HepG2 (cell line): ENCODE measurements around the gene UBL7. TPM values are rescaled to one million over a fixed set of nuclear protein-coding genes. Genes with fewer than 3 reads are reported as not detected.

ENCODE experiments used
- BORCS8-MEF2B ChIP-seq: sonication (generic); formaldehyde crosslinking; IDR thresholded peaks from 2 replicates; pipeline ENCODE4 v1.8.0; 2022; ENCODE audit warnings: mild to moderate bottlenecking, missing genetic modification reagents
- KLF16 ChIP-seq, 2 experiments: sonication (generic) in 1 of 2; formaldehyde crosslinking in 1 of 2; IDR thresholded peaks; 2 replicates each; pipeline versions ENCODE4 v1.6.1 to v1.8.0; 2016 to 2023; ENCODE audit warnings: missing genetic modification reagents in 2 of 2, missing compliant biosample characterization in 1 of 2
- MED13 ChIP-seq: sonication (generic); formaldehyde crosslinking; IDR thresholded peaks from 2 replicates; pipeline ENCODE4 v1.5.0; 2020; ENCODE audit warnings: missing genetic modification reagents
- MEIS2 ChIP-seq: sonication (generic); formaldehyde crosslinking; IDR thresholded peaks from 2 replicates; pipeline ENCODE4 v1.9.0; 2021; ENCODE audit warnings: mild to moderate bottlenecking, missing genetic modification reagents
- MTF1 ChIP-seq: sonication (generic); formaldehyde crosslinking; IDR thresholded peaks from 2 replicates; pipeline ENCODE4 v1.5.0; 2020; ENCODE audit warnings: missing genetic modification reagents
- NCOR1 ChIP-seq: fragments of 200-600 bp; sonication (generic); IDR thresholded peaks from 2 replicates; pipeline ENCODE4 v1.7.0; 2017; ENCODE audit warnings: antibody characterized with exemption, low read length, borderline replicate concordance
- PCBP1 ChIP-seq: fragments of 200-400 bp; formaldehyde crosslinking; IDR thresholded peaks from 2 replicates; pipeline ENCODE4 v1.6.1; 2017; ENCODE audit warnings: mild to moderate bottlenecking, low read depth, low read length, borderline replicate concordance
- RNF2 ChIP-seq: fragments of 450-650 bp; conservative IDR thresholded peaks from 2 replicates; pipeline ENCODE4 v1.6.1; 2016; ENCODE audit warnings: low read depth
- TEAD2 ChIP-seq: sonication (generic); formaldehyde crosslinking; IDR thresholded peaks from 2 replicates; pipeline ENCODE4 v1.9.0; 2021; ENCODE audit warnings: missing genetic modification reagents
- ZFP82 ChIP-seq: sonication (generic); formaldehyde crosslinking; IDR thresholded peaks from 2 replicates; pipeline ENCODE4 v1.5.1; 2020; ENCODE audit warnings: mild to moderate bottlenecking, missing genetic modification reagents, borderline replicate concordance
- ZMYM2 ChIP-seq: sonication (generic); formaldehyde crosslinking; IDR thresholded peaks from 2 replicates; pipeline ENCODE4 v1.8.0; 2022; ENCODE audit warnings: mild to moderate bottlenecking, missing genetic modification reagents
- ZNF234 ChIP-seq: sonication (generic); formaldehyde crosslinking; conservative IDR thresholded peaks from 2 replicates; pipeline ENCODE4 v1.5.1; 2020; ENCODE audit warnings: mild to moderate bottlenecking, missing genetic modification reagents
- ZNF550 ChIP-seq: sonication (generic); formaldehyde crosslinking; IDR thresholded peaks from 2 replicates; pipeline ENCODE4 v1.4.0; 2020; ENCODE audit warnings: mild to moderate bottlenecking, missing genetic modification reagents, borderline replicate concordance
- ZNF773 ChIP-seq: sonication (generic); formaldehyde crosslinking; IDR thresholded peaks from 2 replicates; pipeline ENCODE4 v1.4.0; 2020; ENCODE audit warnings: missing genetic modification reagents, borderline replicate concordance
- polyA plus RNA-seq, 8 experiments: library from polyadenylated mRNA; depleted of rRNA in 3 of 8; stranded (reverse) in 7 of 8; unstranded in 1 of 8; fragments of >200 nt; fragmentation: Illumina TruSeq in 4 of 8; extraction: Trizol in 4 of 8; gene quantifications; 2 replicates each; pipeline versions ENCODE4 v1.2.1 to v1.2.3, GENCODE V29; 2011 to 2016; ENCODE audit warnings: low read depth in 4 of 8, missing spikeins in 1 of 8, mixed read lengths in 1 of 8; ENCODE audit not compliant: insufficient read depth in 1 of 8
- total RNA-seq, 5 experiments: library from RNA; depleted of rRNA; stranded (reverse); fragments of >200 nt; fragmentation: Illumina TruSeq; extraction: Trizol; gene quantifications; 2 replicates each; pipeline ENCODE4 v1.2.3, GENCODE V29; 2016; ENCODE audit warnings: low read depth in 1 of 5
- TF ChIP-seq, protein P1 (sequence below): sonication (generic); formaldehyde crosslinking; IDR thresholded peaks from 2 replicates; pipeline ENCODE4 v1.9.0; 2021; ENCODE audit warnings: mild to moderate bottlenecking, missing genetic modification reagents
- TF ChIP-seq, protein P2 (sequence below): sonication (generic); formaldehyde crosslinking; IDR thresholded peaks from 2 replicates; pipeline ENCODE4 v1.4.0; 2020; ENCODE audit warnings: missing genetic modification reagents

Gene UBL7
- total and polyA plus RNA-seq, 2 of the 13 experiments (the other 11 are each of a cell fraction or from before 2014, with no cell fraction given) = 55.0 to 63.5 TPM

DNA sequence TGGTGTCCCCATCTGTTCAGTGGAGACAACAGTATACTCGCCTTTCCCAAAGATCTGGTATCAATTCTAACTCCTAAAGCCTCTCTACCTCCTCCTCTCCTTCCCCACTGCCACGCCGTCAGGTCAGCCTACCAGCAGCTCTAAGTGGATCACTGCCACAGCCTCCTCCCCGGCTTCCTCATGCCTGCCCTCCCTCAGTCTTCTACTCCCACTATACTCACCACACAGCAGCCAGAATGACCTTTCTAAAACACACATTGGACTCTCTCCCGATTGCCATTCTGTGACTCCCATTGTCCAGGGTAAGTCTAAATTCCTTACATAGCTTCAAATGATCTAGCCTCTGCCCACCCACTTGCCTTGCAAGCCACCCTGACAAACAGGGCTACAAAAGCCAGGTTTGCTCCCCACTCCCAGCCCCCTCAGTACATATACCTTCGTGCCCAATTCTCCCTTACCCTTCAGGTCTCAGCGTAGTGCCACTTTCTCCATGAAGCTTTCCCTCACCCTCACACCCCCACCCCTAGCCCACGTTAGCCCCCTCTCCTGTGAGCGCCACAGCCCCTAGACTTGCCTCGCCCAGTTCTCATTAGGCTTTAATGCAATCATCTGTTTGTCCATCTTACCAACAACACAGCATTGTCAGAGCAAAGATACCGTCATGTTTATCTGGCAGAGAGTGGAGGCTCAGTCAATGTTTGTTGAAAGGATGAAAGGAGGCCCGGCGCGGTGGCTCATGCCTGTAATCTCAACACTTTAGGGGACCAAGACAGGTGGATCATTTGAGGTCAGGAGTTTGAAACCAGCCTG lies 17.7 kb downstream of the UBL7 start (continued):
- TF ChIP-seq, protein P1, sequence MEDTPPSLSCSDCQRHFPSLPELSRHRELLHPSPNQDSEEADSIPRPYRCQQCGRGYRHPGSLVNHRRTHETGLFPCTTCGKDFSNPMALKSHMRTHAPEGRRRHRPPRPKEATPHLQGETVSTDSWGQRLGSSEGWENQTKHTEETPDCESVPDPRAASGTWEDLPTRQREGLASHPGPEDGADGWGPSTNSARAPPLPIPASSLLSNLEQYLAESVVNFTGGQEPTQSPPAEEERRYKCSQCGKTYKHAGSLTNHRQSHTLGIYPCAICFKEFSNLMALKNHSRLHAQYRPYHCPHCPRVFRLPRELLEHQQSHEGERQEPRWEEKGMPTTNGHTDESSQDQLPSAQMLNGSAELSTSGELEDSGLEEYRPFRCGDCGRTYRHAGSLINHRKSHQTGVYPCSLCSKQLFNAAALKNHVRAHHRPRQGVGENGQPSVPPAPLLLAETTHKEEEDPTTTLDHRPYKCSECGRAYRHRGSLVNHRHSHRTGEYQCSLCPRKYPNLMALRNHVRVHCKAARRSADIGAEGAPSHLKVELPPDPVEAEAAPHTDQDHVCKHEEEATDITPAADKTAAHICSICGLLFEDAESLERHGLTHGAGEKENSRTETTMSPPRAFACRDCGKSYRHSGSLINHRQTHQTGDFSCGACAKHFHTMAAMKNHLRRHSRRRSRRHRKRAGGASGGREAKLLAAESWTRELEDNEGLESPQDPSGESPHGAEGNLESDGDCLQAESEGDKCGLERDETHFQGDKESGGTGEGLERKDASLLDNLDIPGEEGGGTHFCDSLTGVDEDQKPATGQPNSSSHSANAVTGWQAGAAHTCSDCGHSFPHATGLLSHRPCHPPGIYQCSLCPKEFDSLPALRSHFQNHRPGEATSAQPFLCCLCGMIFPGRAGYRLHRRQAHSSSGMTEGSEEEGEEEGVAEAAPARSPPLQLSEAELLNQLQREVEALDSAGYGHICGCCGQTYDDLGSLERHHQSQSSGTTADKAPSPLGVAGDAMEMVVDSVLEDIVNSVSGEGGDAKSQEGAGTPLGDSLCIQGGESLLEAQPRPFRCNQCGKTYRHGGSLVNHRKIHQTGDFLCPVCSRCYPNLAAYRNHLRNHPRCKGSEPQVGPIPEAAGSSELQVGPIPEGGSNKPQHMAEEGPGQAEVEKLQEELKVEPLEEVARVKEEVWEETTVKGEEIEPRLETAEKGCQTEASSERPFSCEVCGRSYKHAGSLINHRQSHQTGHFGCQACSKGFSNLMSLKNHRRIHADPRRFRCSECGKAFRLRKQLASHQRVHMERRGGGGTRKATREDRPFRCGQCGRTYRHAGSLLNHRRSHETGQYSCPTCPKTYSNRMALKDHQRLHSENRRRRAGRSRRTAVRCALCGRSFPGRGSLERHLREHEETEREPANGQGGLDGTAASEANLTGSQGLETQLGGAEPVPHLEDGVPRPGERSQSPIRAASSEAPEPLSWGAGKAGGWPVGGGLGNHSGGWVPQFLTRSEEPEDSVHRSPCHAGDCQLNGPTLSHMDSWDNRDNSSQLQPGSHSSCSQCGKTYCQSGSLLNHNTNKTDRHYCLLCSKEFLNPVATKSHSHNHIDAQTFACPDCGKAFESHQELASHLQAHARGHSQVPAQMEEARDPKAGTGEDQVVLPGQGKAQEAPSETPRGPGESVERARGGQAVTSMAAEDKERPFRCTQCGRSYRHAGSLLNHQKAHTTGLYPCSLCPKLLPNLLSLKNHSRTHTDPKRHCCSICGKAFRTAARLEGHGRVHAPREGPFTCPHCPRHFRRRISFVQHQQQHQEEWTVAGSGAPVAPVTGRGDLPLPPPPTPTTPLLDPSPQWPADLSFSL = no peak
- TF ChIP-seq MEIS2 (peak; percentile 83; the same call in 1 of the 2 replicates), ZMYM2 (CRISPR knock-in tag) (peak; percentile 89), PCBP1 (no peak), KLF16 (CRISPR knock-in tag; IDR thresholded peaks at IDR 0.05) (peak in 1 of 2 experiments; percentile 79; a peak in 2 of 4 replicates), MED13 (CRISPR knock-in tag) (peak; percentile 80; the same call in 1 of the 2 replicates), TEAD2 (CRISPR knock-in tag) (no peak), ZNF234 (CRISPR knock-in tag) (no peak), ZNF550 (CRISPR knock-in tag) (no peak), MTF1 (CRISPR knock-in tag) (no peak), BORCS8-MEF2B (CRISPR knock-in tag) (no peak), ZNF773 (CRISPR knock-in tag) (no peak), RNF2 (no peak), ZFP82 (no peak), NCOR1 (peak; percentile 90; the same call in 1 of the 2 replicates)
- TF ChIP-seq, protein P2, sequence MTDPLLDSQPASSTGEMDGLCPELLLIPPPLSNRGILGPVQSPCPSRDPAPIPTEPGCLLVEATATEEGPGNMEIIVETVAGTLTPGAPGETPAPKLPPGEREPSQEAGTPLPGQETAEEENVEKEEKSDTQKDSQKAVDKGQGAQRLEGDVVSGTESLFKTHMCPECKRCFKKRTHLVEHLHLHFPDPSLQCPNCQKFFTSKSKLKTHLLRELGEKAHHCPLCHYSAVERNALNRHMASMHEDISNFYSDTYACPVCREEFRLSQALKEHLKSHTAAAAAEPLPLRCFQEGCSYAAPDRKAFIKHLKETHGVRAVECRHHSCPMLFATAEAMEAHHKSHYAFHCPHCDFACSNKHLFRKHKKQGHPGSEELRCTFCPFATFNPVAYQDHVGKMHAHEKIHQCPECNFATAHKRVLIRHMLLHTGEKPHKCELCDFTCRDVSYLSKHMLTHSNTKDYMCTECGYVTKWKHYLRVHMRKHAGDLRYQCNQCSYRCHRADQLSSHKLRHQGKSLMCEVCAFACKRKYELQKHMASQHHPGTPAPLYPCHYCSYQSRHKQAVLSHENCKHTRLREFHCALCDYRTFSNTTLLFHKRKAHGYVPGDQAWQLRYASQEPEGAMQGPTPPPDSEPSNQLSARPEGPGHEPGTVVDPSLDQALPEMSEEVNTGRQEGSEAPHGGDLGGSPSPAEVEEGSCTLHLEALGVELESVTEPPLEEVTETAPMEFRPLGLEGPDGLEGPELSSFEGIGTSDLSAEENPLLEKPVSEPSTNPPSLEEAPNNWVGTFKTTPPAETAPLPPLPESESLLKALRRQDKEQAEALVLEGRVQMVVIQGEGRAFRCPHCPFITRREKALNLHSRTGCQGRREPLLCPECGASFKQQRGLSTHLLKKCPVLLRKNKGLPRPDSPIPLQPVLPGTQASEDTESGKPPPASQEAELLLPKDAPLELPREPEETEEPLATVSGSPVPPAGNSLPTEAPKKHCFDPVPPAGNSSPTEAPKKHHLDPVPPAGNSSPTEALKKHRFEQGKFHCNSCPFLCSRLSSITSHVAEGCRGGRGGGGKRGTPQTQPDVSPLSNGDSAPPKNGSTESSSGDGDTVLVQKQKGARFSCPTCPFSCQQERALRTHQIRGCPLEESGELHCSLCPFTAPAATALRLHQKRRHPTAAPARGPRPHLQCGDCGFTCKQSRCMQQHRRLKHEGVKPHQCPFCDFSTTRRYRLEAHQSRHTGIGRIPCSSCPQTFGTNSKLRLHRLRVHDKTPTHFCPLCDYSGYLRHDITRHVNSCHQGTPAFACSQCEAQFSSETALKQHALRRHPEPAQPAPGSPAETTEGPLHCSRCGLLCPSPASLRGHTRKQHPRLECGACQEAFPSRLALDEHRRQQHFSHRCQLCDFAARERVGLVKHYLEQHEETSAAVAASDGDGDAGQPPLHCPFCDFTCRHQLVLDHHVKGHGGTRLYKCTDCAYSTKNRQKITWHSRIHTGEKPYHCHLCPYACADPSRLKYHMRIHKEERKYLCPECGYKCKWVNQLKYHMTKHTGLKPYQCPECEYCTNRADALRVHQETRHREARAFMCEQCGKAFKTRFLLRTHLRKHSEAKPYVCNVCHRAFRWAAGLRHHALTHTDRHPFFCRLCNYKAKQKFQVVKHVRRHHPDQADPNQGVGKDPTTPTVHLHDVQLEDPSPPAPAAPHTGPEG (CRISPR knock-in tag) = no peak
